HK-2 (cell line): ENCODE results near the gene ZNF335.
A peak's percentile ranks its signal among the peaks of the same experiment; 100 is the strongest.
"Not testable (repeated sequence)": the region's sequence is repeated elsewhere in the genome, so short reads cannot be mapped to it uniquely, and the experiment has no call there.

Source experiments
- DNase-seq: peaks from one replicate; pipeline ENCODE4 v3.0.0-alpha.2; 2018; ENCODE audit not compliant: unreplicated experiment

The ZNF335 gene

DNA sequence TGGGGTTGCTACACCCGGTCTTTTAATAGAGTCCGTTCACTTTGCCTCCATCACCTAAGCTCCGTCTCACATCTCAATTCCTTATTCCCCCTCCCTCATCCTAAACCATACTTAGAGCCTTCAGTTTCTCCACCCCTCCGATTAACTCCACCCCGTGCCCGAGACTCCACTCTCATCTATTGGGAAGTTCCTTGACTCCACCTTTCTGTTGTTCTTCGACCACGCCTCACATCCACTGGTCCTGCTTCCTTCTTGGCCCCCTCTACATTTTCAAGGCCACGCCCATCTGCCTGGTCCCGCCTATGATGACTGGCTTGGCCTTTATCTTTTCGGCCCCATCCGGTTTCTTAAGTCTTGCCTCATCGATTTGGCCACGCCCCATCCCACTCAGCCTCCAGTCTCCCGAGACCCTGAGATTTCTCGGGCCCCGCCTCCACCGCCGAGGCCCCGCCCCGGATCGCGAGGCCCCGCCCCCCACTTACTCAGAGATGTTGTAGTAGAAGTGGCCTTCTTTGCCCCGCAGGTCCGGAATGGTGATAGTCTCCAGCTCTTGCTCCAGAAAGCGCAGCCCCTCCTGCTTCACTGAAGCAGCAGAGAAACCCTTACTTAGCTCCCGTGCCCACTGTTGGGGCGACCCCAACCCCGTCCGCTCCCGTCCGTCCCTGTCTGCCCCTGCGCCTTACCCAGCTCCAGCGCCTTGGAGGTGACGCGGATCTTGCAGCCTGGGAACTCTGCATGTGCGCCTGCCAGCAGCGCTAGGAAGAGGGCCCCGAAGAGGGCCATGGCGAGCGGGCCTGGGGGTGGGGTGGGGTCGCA is 61.1 kb downstream of the ZNF335 start:
- peak; percentile 92 for DNase-seq

DNA sequence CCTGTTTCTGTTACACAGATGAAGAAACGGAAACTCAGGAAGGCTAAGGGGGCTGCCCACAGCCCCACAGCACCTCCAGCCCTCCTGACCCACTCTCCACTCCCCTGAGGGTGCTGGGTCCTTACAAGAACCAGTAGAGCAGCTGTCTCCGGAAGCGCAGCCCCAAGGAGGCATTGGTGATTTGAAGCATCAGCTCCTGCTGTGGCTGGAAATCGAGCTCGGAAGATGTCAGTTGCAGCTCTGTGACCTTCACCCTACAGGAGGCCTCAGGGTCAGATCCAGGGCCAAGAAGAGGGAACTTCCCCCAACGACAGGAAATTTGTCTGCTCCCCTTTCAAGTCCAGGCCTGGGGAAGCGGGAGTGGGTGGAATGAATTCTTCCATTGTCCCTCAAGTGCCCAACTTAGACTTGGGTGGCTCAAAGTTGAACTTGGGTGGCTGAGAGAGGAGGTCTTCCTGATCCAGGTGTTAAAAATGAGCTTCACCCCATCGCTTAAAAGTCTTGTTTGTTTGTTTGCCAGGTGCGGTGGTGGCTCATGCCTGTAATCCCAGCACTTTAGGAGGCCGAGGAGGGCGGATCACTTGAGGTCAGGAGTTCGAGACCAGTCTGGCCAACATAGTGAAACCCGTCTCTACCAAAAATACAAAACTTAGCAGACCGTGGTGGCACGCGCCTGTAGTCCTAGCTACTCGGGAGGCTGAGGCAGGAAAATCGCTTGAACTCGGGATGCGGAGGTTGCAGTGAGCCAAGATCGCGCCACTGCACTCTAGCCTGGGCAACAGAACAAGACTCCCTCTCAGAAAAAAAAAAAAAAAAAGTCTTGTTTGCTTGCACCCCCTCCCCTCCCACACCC is 62.0 kb downstream of the ZNF335 start:
- DNase-seq: no peak

DNA sequence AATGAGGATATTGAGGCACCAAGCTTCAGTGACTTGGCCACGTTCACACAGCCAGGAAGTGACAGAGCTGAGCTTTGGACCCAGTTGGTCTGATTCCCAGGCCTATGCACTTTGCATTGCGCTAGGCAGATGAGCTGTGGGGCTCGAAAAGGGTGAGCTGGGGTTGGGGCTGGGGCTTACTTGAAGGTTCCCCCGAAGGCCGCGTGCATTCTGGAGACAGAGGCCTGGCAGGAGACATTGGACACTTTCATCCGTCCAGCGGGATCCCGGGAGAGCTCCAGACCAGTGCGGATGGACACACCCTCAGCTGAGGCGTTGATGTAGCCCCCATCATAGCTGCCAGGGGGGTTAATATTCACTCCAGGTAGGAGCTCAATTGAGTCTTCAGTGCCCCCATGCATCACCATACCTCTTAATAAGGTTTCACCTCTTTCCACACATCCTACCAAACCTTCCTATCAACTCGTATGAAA is 62.6 kb downstream of the ZNF335 start:
- DNase-seq: no peak

DNA sequence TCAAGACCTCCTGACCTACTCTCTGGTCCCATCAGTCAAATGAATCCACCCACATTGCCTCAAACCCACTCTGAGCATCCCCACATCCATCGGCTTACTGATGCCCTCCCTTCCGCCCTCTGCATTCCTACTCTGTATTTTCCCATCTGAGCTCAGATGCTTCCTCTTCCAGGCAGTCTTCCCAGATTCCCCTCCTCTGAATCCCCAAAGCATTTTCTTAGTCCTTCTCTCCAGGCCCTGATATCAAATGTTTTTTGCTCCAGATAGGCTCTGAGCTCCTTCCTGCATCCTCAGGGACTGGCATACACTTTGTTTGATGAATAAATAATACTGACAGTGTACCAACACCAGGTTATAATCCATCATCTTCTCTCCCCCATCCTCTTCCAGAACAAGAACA is 63.9 kb downstream of the ZNF335 start:
- DNase-seq: no peak

DNA sequence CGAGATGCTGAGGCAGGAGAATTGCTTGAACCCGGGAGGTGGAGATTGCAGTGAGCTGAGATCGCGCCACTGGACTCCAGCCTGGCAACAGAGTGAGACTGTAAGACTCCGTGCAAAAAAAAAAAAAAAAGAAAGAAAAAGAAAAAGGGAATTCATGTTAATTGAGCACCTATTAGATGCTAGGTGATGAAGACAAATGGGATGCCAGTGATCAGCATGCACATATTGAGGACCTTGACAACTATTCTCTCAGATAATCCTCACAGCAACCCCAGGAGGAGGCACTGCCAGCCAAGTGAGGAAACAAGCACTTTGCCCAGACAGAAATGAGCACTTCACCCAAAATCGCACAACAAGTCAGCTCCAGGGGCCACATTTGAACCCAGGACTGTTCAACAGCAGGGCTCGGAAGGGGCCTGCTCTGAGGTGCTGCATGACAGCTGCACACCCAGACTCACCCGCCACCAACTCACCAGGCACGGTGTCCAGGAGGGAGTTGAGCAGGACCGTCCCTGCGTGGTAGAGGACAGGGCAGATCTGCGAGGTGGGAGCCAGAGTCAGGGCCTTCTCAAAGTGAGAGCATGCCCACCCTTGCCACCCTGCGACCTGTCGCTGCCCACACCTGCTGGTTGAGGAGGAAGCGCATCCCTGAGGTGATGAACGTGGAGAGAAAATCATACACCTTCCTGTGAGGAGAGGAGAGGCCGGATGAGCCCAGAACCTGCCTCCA is 64.6 kb downstream of the ZNF335 start:
- DNase-seq: no peak

DNA sequence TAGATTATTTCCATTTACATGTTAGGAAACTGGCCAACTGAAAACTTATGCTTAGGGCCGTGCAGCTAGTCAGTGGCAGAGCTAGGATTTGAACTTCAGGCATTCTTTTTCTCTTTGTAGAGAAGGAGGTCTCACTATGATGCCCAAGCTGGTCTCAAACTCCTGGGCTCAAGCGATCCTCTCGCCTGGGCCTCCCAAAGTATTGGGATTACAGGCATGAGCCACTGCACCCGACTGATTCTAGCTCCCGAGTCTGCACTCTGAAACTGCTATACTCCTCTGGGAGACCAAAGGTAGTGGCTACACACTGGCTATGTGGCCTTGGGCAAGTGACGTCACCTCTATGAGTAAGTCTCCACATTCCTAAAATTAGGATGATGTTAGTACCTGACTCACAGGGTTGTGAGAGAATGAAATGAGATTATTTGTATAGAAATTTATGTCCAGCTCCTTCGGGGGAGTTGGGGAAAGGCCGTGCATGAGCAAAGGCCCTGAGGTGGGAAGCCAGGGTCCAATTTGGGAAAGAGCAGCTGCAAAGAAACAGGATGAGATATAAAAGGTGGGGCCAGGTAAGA is 66.4 kb downstream of the ZNF335 start:
- DNase-seq: peak; percentile 24

DNA sequence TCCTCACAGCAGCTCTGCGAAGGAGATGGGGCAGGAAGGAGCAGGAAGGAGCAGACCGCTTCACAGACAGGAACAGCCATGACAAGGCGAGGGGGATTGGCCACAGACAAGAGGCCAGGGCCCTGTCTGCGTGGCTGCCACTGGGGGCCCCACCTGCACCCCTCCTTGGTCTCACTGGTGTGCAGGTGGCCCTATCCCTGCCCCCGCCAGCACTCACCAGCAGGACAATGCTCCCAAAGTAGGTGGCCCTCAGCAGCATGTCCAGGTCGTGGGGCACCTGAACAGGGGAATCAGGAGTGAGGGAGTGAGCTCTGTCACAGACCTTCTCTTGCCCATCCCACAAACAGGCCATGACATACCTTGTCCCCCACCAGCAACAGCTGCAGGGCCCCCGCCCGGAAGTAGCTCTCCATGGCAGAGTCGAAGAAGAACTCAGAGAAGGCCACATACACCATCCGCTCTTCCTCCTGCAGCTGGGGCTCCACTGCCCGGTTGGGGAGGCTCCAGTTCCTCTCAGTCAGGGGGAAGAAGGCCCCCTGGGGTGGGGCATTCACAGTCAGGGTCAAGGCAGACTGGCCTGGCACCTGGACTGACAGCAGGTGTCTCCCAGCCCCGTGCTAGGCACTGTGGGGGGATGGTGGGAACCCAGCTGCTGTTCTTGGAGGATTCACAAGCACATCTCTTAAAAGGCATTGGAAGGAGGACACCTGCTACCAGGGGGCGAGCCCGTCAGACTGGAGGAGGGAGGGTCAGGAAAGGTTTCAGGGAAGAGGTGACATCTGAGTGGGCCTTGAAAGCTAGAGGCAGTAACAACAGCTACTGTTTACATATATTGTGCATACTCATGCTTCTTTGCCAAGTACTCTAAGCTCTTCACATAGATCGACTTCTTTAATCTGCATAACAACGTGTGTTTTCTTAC is 67.2 kb downstream of the ZNF335 start:
- DNase-seq: no peak

DNA sequence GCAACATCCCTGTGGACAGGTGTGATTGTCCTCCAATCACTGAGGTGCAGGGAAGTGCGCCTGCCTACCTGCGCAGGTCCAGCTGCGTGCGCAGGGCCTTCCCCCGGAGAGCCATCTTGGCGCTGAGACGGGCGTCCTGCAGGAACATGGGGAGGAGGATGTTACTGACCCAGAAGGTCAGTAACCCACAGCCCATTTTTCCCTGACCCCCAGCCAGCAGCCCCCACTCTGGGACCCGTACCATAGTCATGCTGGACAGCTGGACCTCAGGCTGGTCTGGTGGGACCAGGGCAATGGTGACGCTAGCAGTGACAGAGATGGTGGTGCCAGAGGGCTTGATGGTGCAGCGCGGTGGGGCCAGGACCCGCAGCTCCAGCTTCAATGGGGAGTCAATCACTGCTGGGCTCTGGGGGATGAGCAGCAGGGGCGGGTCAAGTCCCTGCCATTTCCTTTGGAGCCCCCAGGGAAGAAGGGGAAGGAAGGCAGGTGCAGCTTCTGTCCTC is 69.8 kb downstream of the ZNF335 start:
- DNase-seq: no peak

DNA sequence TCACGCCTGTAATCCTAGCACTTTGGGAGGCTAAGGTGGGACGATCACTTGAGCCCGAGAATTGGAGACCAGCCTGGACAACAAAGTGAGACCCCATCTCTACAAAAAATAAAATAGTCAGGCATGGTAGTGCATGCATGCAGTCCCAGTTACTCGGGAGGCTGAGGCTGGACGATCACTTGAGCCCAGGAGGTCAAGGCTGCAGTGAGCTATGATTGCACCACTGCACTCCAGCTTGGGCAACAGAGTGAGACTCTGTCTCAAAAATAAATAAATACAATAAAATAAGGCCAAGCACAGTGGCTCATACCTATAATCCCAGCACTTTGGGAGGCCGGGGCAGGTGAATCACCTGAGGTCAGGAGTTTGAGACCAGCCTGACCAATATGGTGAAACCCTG is 70.7 kb downstream of the ZNF335 start:
- DNase-seq: not testable (repeated sequence)

DNA sequence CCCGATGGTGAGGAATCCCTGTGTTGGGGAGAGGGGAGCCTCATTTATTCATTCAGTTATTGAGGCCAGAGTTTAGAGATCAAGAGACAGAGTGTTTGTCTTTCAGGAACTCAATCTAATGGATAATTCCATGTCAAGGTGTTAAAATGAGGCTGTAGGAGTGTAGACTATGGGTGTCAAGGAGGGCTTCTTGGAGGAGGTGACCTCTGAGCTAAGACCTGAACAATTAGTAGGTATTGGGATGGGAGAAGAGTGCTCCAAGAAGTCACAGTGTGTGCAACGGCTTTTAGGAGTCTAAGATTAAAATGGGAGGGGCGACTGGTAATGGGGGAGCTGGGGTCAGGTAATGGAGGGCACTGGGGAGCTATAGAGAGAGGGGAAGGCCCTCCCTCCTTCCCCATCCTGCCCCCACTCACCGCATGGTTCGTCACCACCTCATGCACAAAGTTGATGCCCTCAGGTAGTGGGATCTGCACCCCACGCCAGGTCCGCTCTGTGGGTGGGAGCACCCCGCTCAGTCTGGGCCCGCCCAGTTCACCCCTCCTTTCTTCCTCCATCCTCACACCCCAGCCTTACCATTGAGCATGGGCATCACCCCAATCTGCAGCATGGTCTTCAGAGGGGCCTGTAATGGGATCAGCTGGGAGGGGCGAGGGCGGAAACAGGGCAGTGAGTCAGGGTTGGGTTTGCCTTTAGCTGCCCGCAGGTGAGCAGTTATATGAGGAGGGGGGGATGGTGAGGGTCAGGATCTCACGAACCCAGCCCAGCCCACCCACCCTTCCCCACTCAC is 72.8 kb downstream of the ZNF335 start:
- no peak for DNase-seq
